H1 (cell line): Measurements from ENCODE around the gene TMEM116.
"Not testable (repeated sequence)": the region's sequence is repeated elsewhere in the genome, so short reads cannot be mapped to it uniquely, and the experiment has no call there.

Experiments used
- ATF3 ChIP-seq: IDR thresholded peaks from 2 replicates; pipeline ENCODE4 v1.6.1; 2011; ENCODE audit warnings: low read depth, mild to moderate bottlenecking, low read length; ENCODE audit not compliant: insufficient read depth
- CHD7 ChIP-seq: fragments of 300-600 bp; sonication (generic); IDR thresholded peaks from 2 replicates; pipeline ENCODE4 v1.7.1; 2012; ENCODE audit warnings: low read length, moderate library complexity, mild to moderate bottlenecking, inconsistent platforms; ENCODE audit not compliant: insufficient replicate concordance
- CTCF ChIP-seq, 3 experiments: IDR thresholded peaks; 1 replicate in 2 of 3; 2 replicates in 1 of 3; pipeline versions ENCODE4 v1.5.1 to v1.6.1; 2011; ENCODE audit warnings: low read length in 3 of 3, mild to moderate bottlenecking in 3 of 3, inconsistent platforms in 2 of 3, low read depth in 1 of 3, moderate library complexity in 1 of 3; ENCODE audit not compliant: insufficient read depth in 1 of 3; ENCODE audit errors: control extremely low read depth in 1 of 3
- EP300 ChIP-seq, 2 experiments: IDR thresholded peaks; 1 replicate in 1 of 2; 2 replicates in 1 of 2; pipeline ENCODE4 v1.6.1; 2011 to 2012; ENCODE audit warnings: low read depth in 2 of 2, low read length in 2 of 2, mild to moderate bottlenecking in 2 of 2, borderline replicate concordance in 1 of 2, inconsistent platforms in 1 of 2, moderate library complexity in 1 of 2
- HDAC2 ChIP-seq, 2 experiments: fragments of 300-600 bp in 1 of 2; sonication (generic) in 1 of 2; IDR thresholded peaks; 2 replicates each; pipeline ENCODE4 v1.6.1; 2011 to 2012; ENCODE audit warnings: low read depth in 2 of 2, low read length in 2 of 2, mild to moderate bottlenecking in 2 of 2, moderate library complexity in 2 of 2, borderline replicate concordance in 1 of 2, inconsistent platforms in 1 of 2
- KDM1A ChIP-seq: fragments of 200-600, 300-600 bp; sonication (generic); IDR thresholded peaks from 2 replicates; pipeline ENCODE4 v1.7.1; 2016; ENCODE audit warnings: mild to moderate bottlenecking, low read length, borderline replicate concordance
- MAFK ChIP-seq: IDR thresholded peaks from 2 replicates; pipeline ENCODE4 v1.6.1; 2012; ENCODE audit warnings: low read depth, mild to moderate bottlenecking, improper control_type of control experiment, low read length
- POLR2A ChIP-seq, 2 experiments: IDR thresholded peaks; 1 replicate in 1 of 2; 2 replicates in 1 of 2; pipeline ENCODE4 v1.6.1; 2011; ENCODE audit warnings: low read depth in 2 of 2, low read length in 2 of 2, mild to moderate bottlenecking in 2 of 2; ENCODE audit errors: control extremely low read depth in 1 of 2
- POU5F1 ChIP-seq: IDR thresholded peaks from 2 replicates; pipeline ENCODE4 v1.6.1; 2011; ENCODE audit warnings: low read depth, mild to moderate bottlenecking, low read length, moderate library complexity
- RAD21 ChIP-seq, 2 experiments: IDR thresholded peaks in 1 of 2; conservative IDR thresholded peaks in 1 of 2; 2 replicates each; pipeline ENCODE4 v1.6.1; 2011; ENCODE audit warnings: low read depth in 2 of 2, low read length in 2 of 2, improper control_type of control experiment in 1 of 2, inconsistent platforms in 1 of 2, mild to moderate bottlenecking in 1 of 2, moderate library complexity in 1 of 2
- RNF2 ChIP-seq: fragments of 200-900, 300-1000 bp; sonication (generic); IDR thresholded peaks from 2 replicates; pipeline ENCODE4 v1.7.1; 2016; ENCODE audit warnings: borderline replicate concordance, low read depth, mild to moderate bottlenecking, antibody characterized with exemption, low read length; ENCODE audit not compliant: poor library complexity, severe bottlenecking; ENCODE audit errors: missing control alignments
- SP4 ChIP-seq: IDR thresholded peaks from 2 replicates; pipeline ENCODE4 v1.6.1; 2012; ENCODE audit warnings: low read length, inconsistent platforms
- YY1 ChIP-seq: IDR thresholded peaks from 2 replicates; pipeline ENCODE4 v1.6.1; 2011; ENCODE audit warnings: low read depth, mild to moderate bottlenecking, low read length

GRCh38 chr12:111950961-111951676 is 61.8 kb downstream of the TMEM116 start:
- TF ChIP-seq SP4; EP300 (IDR thresholded peaks at IDR 0.05; ENCODE audit: borderline replicate concordance in 1 of 2, low read depth in 2 of 2, low read length in 2 of 2); RNF2; KDM1A; POU5F1; CTCF (IDR thresholded peaks at IDR 0.05; ENCODE audit: control extremely low read depth in 1 of 3, insufficient read depth in 1 of 3, low read depth in 1 of 3, low read length in 3 of 3); MAFK; CHD7; RAD21 (IDR thresholded peaks at IDR 0.05 in 1 of 2, conservative IDR thresholded peaks at IDR 0.05 in 1 of 2; ENCODE audit: low read depth in 2 of 2, low read length in 2 of 2); ATF3; HDAC2 (IDR thresholded peaks at IDR 0.05; ENCODE audit: borderline replicate concordance in 1 of 2, low read depth in 2 of 2, low read length in 2 of 2); YY1; POLR2A (IDR thresholded peaks at IDR 0.05; ENCODE audit: control extremely low read depth in 1 of 2, low read depth in 2 of 2, low read length in 2 of 2): not testable (repeated sequence)
